ENCODE measurements around the gene SCAMP3.
A peak's percentile ranks its signal among the peaks of the same experiment; 100 is the strongest.
"Not testable (repeated sequence)": the region's sequence is repeated elsewhere in the genome, so short reads cannot be mapped to it uniquely, and the experiment has no call there.

Gene SCAMP3

GRCh38 chr1:155223047-155223446, 39.1 kb downstream of the SCAMP3 start:
- Histone ChIP-seq H3K4me3 (ENCODE audit: low read depth, low read length) (no peak overlapping the region), H3K9me3 (ENCODE audit: severe bottlenecking) (no peaks in the 10 kb centered on the region), H3K36me3 (peaks cover 23% of the 10 kb centered on the region), H3K27me3 (ENCODE audit: insufficient read depth, low read depth, severe bottlenecking) (no peaks in the 10 kb centered on the region), H3K27ac (no peak overlapping the region)
- no peak for TF ChIP-seq CTCF (IDR thresholded peaks at IDR 0.05; ENCODE audit: low read depth, low read length)
- DNase-seq: no peak

GRCh38 chr1:155220211-155220965, 41.8 kb downstream of the SCAMP3 start:
- H3K4me3 ChIP-seq (ENCODE audit: low read depth, low read length); H3K27me3 ChIP-seq (ENCODE audit: insufficient read depth, low read depth, severe bottlenecking); H3K9me3 ChIP-seq (ENCODE audit: severe bottlenecking); H3K27ac ChIP-seq; DNase-seq: not testable (repeated sequence)
- H3K36me3 ChIP-seq: peaks cover 30% of the 10 kb centered on the region

- 0 out of 2 replicates have a peak overlapping the region, but pooled peaks have one; percentile 2 for H3K27ac ChIP-seq
Measured at GRCh38 chr1:155219592-155220031, 42.5 kb downstream of the SCAMP3 start.

GRCh38 chr1:155218854-155219591, 43.1 kb downstream of the SCAMP3 start:
- DNase-seq: peak; percentile 79
- Histone ChIP-seq H3K4me3 (ENCODE audit: low read depth, low read length) (peak overlapping the region; percentile 16), H3K9me3 (ENCODE audit: severe bottlenecking) (no peaks in the 10 kb centered on the region), H3K36me3 (peaks cover 19% of the 10 kb centered on the region), H3K27me3 (ENCODE audit: insufficient read depth, low read depth, severe bottlenecking) (no peaks in the 10 kb centered on the region), H3K27ac (0 out of 2 replicates have a peak overlapping the region, but pooled peaks have one; percentile 2)
- no peak for TF ChIP-seq CTCF (IDR thresholded peaks at IDR 0.05; ENCODE audit: low read depth, low read length)

More at GRCh38 chr1:155219592-155220031, 42.5 kb downstream of the SCAMP3 start:
- no peak overlapping the region; the same call in 1 of the 2 replicates for H3K4me3 ChIP-seq (ENCODE audit: low read depth, low read length)
- peak; percentile 60 for DNase-seq
- no peaks in the 10 kb centered on the region for H3K27me3 ChIP-seq (ENCODE audit: insufficient read depth, low read depth, severe bottlenecking)
- TF ChIP-seq CTCF (IDR thresholded peaks at IDR 0.05; ENCODE audit: low read depth, low read length): no peak
- H3K9me3 ChIP-seq (ENCODE audit: severe bottlenecking): no peaks in the 10 kb centered on the region
- peaks cover 23% of the 10 kb centered on the region for H3K36me3 ChIP-seq

- H3K27ac ChIP-seq; H3K27me3 ChIP-seq (ENCODE audit: insufficient read depth, low read depth, severe bottlenecking): not testable (repeated sequence)
Measured at GRCh38 chr1:155214702-155215101, 47.5 kb downstream of the SCAMP3 start.

GRCh38 chr1:155212051-155212440, 50.1 kb downstream of the SCAMP3 start:
- H3K9me3 ChIP-seq (ENCODE audit: severe bottlenecking); H3K27ac ChIP-seq; H3K4me3 ChIP-seq (ENCODE audit: low read depth, low read length); DNase-seq; H3K27me3 ChIP-seq (ENCODE audit: insufficient read depth, low read depth, severe bottlenecking): not testable (repeated sequence)
- H3K36me3 ChIP-seq: peaks cover 14% of the 10 kb centered on the region

More at GRCh38 chr1:155214702-155215101, 47.5 kb downstream of the SCAMP3 start:
- H3K36me3 ChIP-seq: peaks cover 19% of the 10 kb centered on the region
- H3K4me3 ChIP-seq (ENCODE audit: low read depth, low read length); H3K9me3 ChIP-seq (ENCODE audit: severe bottlenecking); DNase-seq: not testable (repeated sequence)

- not testable (repeated sequence) for H3K27ac ChIP-seq; DNase-seq; H3K4me3 ChIP-seq (ENCODE audit: low read depth, low read length); H3K27me3 ChIP-seq (ENCODE audit: insufficient read depth, low read depth, severe bottlenecking); H3K9me3 ChIP-seq (ENCODE audit: severe bottlenecking)
- peaks cover 14% of the 10 kb centered on the region for H3K36me3 ChIP-seq
Measured at GRCh38 chr1:155211381-155212050, 50.6 kb downstream of the SCAMP3 start.
